ENCODE results near the gene YLPM1.
A peak's percentile ranks its signal among the peaks of the same experiment; 100 is the strongest.

Gene YLPM1

DNA sequence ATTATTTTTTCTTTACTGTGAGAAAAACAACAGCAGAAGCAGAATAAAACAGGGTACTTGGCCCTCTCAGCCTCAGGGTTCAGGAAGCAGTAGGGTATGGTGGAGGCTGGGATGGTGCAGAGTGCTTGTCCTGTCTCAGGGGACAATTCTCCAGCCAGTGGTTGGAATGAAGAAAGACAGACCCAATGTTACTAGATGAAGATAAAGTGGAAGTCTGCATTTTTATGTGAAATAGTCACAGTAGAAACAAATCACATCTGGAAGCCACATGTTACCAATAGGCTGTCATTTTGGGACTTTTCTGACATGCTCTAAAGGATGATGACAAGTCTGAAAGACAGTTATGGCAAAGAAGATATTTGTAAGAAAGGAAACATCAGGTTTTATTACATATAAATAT is 80.5 kb downstream of the YLPM1 start:
- no peak for DNase-seq (ENCODE audit: low read depth in 3 of 3)

DNA sequence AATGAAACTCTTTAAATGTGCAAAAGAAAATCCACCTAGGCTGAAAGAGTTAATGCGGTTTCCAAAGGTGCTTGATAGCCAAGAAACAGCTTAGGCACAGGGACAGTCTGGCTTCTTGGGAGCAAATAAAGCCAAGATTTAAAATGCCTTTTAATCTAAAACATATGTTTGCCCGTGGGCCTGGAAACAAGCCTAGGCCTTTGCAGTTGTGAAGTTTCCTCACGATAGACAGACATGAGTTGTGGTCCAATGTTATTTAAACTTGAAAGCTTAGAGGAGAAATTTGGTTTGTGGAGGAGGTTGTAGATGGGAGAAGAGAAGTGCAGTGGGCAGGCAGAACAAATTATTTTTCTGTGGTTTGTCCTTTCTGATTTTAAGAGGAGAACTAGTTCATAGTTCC is 83.1 kb downstream of the YLPM1 start:
- DNase-seq (ENCODE audit: low read depth in 3 of 3) = no peak

DNA sequence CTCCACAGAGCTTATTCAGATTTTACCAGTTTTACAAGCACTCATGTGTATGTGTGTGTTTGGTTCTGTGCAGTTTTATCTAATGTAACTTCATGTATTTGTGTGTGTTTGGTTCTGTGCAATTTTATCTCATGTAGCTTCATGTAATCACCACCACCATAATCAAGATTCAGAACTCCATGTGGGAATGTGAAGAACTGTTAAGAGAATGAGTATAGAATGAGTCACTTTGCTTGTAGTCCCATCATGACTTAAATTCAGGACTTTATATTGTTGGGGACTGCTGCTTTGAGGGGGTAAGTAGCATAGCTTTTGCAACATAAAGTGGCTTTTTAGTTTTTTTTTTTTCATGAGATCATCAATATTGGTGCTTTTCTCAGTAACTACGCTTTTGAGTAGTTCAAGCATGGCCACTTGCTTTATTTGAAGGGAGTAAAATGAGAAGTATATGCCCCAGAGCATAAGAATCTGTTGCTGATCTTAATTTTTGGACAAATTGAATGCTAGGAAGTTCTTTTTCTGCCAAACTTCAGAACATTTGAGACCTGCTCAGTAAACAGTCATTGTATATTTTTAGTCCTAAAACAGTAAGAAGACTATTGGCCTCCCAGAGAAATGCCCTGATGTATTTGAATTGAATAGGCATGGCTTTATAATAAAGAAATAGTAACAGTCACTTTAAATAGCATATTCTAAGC is 84.0 kb downstream of the YLPM1 start:
- no peak for DNase-seq (ENCODE audit: low read depth in 3 of 3)

DNA sequence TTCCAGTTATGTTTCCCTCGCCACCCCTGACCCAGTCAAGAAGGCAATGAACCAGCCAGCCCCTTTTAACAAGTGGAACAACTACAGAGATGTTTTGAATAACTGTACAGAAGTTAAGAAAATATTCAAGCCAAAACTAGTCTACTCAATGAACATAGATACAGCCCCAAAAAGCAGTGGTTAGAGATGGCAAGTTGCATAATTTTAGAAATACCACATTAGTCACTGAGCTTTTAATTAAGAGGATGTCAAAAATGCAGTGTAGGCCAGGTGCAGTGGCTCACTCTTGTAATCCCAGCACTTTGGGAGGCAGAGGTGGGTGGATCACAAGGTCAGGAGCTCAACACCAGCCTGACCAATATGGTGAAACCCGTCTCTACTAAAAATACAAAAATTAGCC is 85.7 kb downstream of the YLPM1 start:
- DNase-seq (ENCODE audit: low read depth in 3 of 3) = no peak

DNA sequence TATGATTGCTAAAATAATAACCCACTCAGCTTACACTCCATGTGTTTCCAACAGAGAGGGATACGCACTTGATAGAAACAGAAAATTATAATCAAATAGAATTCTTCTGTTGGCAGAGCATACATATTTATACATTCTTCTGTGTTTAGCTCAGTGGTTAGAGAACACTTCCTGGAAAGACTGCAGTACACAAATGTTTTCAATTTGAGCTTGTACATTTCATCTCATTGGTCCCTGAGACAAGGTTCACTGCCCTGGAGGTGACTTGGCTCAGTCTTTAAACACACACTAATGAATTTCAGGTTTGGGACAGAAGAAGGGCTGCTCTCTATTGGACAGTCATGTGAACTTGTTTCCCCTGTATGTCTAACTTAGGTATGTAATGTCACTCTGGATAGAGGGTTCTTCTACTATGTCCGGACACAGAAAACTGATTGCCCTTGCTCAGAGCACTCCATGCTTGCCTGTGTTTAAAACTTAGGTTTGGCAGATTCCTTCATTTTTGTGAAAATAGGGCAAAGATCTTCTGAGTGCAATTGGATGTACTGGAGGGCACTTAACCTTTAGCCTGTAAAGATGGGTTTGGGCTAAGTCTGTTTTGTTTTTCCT is 89.9 kb downstream of the YLPM1 start:
- DNase-seq (ENCODE audit: low read depth in 3 of 3) = no peak

DNA sequence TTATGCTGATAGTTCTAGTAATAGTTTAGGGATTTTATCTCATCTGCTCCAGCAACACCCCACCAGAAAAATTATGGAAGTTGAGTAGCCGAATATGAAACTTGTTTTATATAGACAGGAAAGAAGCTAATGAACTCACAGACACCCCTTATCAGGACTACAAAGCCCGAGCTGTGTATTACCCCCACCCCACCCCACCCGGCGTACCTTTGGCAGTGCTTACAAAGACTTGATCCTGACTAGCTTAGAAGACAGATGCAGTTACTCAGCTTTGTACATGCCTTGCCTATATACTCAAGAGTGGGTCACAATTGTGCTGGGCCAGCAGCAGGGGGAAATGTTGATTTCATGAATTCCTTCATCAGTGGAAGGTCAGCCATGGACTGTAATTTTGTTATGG is 90.5 kb downstream of the YLPM1 start:
- DNase-seq (ENCODE audit: low read depth in 3 of 3) = no peak

DNA sequence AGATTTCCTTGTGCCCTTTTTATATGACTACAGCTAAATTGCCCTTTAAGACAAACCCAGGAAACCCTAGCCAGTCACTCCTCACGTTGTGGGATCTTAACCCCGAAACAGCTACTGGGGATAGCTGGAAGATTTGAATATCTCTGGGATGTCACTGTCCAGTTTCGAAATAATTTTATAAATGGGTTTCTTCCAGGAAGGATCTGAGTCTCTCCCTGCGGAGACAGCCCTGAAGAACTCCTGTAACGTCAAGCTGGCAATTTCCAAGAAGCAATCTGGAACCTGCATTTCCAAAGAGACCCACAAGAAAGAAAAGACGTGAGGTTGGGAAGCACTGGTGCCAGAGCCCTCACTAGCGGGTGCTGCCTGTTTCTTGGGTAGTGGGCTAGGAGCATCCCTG is 91.9 kb downstream of the YLPM1 start:
- DNase-seq (ENCODE audit: low read depth in 3 of 3) = no peak

DNA sequence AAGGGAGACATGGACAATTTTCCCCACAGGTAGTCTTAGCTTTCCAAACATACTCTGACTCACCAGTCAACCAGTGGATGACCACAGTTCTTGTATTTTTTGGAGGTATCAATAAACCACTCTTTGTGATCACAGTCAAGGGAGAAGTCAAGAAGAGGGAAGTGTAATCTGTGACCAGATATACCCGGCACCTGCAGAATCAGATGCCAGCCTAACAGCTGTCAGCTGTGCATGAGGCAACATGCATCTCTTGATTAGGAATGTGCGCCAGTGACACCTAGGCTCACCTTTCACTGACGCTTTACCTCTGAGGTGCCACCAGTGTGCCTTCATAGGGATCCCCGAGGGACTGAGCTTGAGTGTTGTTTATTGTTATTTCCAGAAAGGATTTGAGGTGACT is 92.8 kb downstream of the YLPM1 start:
- DNase-seq (ENCODE audit: low read depth in 3 of 3) = no peak

DNA sequence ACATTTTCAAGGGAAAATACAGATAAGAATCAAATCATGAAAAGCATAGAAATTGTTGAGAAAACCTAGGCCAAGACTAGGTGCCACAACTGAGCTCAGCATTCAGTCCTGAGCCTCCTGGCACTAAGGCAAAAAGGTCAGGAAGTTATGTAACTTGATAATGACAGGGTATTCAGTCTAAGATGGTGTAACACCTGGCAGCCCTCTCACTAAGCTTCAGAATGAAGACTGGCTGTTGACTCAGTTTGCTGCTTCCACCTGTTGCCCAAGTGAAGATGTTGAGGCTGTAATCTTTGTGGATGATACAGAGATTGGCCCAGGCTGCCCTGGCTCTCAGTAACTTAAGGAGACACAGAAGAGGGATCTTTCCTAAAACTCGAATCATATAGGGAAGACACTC is 93.2 kb downstream of the YLPM1 start:
- DNase-seq (ENCODE audit: low read depth in 3 of 3) = no peak

DNA sequence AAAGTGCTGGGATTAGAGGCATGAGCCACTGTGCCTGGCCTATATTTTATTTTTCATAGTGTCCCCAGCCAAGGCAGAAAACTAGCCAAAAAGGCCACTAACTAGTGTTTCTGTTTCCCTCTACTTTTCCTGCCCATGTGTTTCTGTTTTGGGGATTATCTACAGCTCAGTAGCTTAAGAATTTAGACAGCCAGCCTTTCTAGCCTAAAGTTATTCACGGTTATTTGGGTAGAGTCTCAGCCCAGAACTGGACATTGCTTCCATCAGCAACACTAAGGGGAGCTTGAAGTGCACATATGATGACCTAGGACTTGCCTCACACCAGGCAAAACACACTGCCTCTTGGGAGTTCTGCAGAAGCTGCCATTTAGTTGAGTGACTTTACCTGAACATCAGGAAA is 94.9 kb downstream of the YLPM1 start:
- no peak for DNase-seq (ENCODE audit: low read depth in 3 of 3)

DNA sequence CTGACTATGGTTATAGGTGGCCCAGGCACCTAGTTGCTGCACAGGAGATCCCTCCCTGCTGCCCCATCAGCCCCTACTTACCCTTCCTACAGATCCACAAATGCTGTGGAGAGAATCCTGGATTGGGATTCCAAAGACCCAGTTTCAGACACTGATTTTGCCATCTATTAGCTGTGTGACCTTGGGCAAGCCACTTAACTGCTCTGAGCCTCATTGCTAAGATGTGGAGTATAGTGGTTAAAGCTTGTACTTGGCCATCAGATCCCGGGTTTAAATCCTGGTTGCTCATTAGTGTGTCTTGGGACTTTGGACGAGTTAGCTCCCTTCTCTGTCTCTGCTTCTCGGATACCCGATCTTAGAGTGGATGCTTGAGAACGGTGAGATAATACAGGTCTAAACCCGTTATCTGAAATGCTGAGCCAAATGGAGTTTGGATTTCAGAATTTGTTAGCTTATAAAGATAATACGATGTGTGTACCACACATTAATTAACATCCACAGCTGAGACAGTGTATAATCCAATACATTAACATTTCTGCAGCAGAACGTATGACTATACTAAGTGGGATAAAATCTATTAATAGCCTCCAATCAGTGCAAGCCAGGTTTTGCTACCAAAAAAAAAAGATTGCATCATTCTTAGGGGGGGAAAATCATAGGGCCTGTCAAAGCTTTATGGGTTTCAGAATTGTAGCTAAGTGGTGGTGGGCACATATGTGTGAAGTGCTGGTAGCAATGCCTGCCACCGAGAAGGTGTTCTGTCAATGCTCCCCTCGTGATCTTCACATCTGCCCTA is 96.8 kb downstream of the YLPM1 start:
- no peak for DNase-seq (ENCODE audit: low read depth in 3 of 3)

DNA sequence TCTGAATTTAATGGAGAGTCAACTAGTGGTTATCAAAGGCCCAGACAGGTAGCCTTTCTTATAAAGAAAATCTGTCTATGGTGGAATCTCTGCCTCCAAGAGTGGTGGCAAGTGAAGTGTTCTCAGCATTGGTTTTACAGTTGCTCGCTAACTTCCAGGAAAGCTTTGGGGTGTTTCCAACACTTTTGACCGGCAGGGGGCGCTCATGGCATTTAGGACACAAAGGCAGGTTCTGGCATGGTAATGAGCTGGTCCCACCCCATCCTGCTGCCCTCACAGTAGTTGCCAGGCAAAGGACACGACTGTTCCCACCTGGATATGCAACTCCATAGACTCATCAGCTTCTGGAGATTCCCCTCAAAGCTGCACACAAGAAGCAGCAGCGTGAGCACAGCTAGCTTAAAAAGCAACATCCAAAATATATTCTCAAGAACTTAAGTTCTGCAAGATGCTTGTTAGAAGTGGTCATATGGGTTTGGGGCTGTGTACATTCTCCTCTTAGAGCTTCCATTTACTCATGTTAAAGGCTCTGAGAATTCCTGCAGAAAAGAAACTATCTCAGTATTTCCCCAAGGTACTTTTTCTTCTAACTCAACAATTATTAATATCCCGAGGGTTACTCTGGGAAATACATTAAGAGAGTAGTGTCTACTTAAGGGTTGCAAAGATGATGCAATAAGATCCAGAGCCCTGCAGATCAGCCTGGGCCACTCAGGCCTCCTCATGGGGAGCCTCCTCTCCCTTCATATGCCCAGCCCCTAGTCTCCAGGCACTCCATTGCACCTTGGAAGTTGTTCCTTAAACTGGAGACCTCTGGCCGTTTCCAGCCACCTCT is 98.0 kb downstream of the YLPM1 start:
- DNase-seq (ENCODE audit: low read depth in 3 of 3) = peak; percentile 78 to 95 (median 91)

DNA sequence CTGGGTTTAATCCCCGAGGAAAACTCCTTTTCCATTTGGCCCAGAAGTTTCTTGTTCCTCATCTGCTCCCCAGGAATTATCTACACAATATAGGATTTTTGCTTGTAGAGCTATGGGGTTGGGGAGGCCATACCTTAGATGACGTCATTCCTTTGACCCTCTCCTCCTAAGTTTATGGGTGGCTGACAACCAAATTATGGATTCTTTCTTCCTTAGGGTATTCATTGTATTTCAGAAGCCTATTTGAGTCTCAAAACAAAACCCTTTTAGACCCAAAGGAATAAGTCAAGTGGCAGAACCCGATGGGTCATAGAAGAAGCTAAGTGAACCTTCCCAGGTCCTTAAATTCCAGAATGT is 98.6 kb downstream of the YLPM1 start:
- no peak for DNase-seq (ENCODE audit: low read depth in 3 of 3)

DNA sequence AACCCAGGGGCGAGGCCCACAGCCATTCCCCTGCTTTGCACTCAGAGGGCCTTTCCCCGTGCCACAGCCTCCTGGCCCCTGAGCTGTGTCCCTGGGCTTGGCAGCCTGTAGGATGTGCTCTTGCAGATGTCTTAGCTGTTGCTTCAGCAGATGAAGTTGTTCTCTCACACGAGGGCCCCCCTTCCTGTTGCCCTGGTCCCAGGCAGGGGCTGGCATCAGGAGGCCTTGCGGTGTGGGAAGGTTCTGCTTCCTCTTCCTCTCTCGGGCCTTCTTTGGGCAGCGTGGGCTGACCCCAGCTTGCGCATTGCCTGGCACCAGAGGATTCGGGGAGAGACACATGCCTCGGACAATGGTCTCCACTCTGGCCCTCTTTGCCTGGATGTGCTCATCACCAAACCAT is 100.2 kb downstream of the YLPM1 start:
- no peak for DNase-seq (ENCODE audit: low read depth in 3 of 3)

DNA sequence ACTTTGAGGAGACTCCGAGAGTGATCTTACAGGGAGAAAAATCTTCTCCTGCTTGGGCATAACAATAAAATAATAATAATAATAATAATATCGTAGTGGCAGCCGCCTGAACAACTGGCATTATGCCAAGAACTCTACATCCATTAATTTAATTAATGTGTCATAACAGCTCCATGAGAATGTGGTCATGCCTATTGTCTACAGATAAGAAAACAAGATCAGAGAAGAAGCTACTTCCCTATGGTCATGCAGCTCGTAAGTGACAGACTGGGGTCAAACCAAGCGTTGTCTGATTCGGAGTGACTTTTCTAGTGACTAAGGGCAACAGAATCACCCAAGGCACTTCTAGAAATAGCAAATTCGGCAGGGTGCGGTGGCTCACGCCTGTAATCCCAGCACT is 101.1 kb downstream of the YLPM1 start:
- no peak for DNase-seq (ENCODE audit: low read depth in 3 of 3)

DNA sequence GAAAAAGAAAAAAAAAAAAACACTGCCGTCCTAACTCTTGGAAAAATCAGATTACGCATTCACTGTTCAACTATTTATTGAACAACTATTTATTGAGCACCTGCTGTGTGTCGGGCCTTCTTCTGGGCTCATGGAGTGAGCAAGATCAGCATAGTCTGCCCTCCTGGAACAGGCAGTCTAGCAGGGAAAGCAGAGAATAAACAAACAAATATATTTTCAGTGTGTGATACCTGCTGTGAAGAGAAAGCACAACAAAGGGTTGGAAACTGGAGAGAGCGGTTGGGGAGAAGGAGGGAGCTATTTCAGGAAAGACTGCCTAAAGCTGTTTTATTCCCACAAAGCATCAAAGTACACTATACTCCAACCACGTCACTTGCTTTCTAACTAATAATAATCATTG is 102.0 kb downstream of the YLPM1 start:
- no peak for DNase-seq (ENCODE audit: low read depth in 3 of 3)

DNA sequence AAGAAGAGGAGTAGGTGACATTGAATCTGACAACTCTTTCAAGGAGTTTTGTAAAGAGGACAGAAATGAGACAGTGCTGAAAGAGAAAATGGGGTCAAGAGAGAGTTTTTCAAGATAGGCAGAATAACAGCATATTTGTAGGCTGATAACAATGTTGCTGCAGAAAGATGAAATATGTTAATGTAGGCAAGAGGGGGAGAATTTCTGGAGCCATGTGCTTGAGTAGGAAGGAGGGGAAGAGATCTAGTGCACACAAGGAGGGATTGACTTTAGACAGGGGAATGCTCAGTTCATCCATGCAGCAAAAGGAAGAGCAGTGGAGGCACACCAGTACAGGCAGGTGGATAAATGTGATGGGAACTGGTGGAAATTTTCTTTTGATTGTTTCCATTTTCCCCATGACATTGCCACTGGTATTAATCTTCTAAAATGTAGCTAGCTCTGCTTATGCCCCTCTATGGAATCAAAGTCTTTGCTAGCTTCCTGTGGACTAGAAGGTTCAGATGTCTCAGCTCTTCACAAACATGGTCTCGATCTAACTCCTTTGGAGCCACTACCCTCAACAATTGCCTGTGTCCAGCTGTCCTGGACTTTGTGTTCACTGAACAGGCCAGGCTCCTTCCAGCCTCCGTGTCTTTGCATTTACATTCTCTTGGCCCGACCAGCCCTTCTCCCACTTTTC is 103.7 kb downstream of the YLPM1 start:
- DNase-seq (ENCODE audit: low read depth in 3 of 3) = no peak

DNA sequence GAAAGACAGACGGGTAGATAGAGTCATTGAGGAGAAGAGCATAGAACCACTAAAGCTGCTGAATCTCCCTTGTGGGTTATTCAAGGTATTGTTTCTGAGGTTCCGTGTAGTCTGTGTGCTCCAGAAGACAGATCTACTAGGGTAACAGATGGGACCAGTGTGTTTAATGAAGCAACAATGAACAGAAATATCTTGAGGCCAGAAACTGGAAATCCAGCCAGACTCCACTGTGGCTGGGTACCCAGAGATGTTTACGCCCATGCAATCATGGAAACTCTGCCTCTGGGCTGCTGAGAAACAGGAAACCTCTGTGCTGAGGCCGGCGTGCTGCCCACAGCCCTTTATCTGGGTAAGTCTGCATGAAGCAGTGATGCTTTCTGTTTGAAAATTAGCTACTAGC is 104.6 kb downstream of the YLPM1 start:
- DNase-seq (ENCODE audit: low read depth in 3 of 3) = peak in 2 of 3 experiments; percentile 18 to 36

DNA sequence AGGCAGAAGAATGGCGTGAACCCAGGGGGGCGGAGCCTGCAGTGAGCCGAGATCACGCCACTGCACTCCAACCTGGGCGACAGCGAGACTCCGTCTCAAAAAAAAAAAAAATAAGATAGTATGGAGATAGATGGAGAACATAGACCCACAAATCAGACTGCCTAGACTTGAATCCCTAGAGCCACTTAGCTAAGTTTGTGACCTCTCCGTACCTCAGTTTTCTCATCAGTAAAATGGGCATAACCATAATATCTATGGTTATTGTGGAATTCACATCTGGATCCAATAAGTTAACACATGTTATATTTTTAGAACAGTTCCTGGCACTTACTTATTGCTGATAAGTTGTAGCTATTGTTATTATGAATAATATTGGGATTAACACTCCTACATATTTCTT is 105.6 kb downstream of the YLPM1 start:
- DNase-seq (ENCODE audit: low read depth in 3 of 3) = no peak

DNA sequence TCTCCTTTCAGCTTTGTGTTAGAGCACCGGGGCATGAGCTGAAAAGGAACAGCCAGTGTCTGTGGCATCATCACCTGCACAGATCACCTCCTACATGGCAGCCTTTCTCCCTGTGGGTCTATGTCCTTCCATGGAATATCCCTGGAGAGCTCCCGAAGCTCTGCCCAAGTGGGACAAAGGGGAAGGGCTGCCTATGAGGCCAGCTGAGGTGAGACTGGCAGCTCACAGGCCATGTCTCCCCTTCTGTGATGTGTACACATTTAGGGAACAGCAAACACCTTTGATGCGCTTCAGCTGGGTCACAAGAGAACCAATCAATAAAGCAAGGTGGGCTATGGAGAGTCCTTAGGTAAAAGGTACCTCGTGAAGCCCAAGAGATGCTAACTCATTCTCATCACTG is 108.7 kb downstream of the YLPM1 start:
- DNase-seq (ENCODE audit: low read depth in 3 of 3) = no peak

DNA sequence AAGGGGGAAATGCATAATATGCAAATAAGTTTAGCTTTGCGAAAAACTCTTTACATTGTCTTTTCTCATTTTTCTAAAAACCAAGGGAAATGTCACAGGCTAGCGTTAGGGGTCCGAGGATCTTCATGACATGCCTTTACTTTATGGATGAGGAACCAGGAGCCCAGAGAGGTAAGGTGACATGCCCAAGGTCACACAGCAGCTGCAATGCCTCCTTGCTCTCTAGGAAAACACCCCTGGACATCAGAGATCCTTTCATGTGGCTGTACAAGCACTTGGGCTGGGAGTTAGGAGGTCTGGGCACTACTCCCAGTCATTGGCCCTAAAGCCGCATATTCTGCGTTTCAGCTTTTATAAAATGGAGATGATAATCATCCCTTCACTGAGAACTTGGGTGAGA is 112.1 kb downstream of the YLPM1 start:
- no peak for DNase-seq (ENCODE audit: low read depth in 3 of 3)

Measured in stimulated activated CD4-positive, alpha-beta T cell treated with anti-CD3 and anti-CD28 coated beads, TNF-alpha, amount 100 ng/mL, for 4 hours (primary cell).